ES-I3 (cell line): ENCODE results near the gene DNAJC18.

ENCODE experiments used
- H3K36me3 ChIP-seq: 2 replicates; pipeline ENCODE4 v1.6.1; 2013; ENCODE audit warnings: mild to moderate bottlenecking, low read length, control low read depth, moderate library complexity; ENCODE audit not compliant: insufficient read depth
- H3K4me1 ChIP-seq: 2 replicates; pipeline ENCODE4 v1.6.1; 2013; ENCODE audit warnings: mild to moderate bottlenecking, control low read depth, low read length; ENCODE audit not compliant: insufficient read depth
- H3K9ac ChIP-seq: 2 replicates; pipeline ENCODE4 v1.6.1; 2013; ENCODE audit warnings: low read depth, mild to moderate bottlenecking, low read length, moderate library complexity
- H3K9me3 ChIP-seq: 2 replicates; pipeline ENCODE4 v1.6.1; 2013; ENCODE audit warnings: mild to moderate bottlenecking, low read length, moderate library complexity; ENCODE audit not compliant: control insufficient read depth, insufficient read depth

The DNAJC18 gene

DNA sequence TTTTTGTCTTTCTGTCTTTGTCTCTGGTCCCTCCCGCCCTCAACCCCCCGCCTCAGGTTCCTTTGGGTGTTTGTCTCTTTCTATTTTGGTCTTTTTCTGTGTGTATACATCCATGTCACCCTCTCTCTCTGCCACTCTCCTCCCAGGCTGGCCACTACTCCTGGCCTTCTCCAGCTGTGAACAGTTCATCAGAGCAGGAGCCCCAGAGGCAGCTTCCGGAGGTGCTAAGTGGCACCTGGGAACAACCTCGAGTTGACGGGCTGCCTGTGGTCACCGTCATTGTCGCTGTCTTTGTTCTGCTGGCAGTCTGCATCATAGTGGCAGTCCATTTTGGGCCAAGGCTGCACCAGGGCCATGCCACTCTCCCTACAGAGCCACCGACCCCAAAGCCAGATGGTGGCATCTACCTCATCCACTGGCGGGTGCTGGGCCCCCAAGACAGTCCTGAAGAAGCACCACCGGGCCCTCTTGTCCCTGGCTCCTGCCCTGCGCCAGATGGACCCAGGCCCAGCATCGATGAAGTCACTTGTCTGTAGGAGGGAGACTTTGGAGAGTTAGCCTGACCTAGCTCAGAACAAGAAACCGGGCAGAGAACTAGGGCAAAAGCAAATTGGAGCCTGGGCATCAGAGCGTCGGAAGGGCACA lies 33.2 kb upstream of the DNAJC18 start:
- H3K9ac ChIP-seq: no peak overlapping the region

DNA sequence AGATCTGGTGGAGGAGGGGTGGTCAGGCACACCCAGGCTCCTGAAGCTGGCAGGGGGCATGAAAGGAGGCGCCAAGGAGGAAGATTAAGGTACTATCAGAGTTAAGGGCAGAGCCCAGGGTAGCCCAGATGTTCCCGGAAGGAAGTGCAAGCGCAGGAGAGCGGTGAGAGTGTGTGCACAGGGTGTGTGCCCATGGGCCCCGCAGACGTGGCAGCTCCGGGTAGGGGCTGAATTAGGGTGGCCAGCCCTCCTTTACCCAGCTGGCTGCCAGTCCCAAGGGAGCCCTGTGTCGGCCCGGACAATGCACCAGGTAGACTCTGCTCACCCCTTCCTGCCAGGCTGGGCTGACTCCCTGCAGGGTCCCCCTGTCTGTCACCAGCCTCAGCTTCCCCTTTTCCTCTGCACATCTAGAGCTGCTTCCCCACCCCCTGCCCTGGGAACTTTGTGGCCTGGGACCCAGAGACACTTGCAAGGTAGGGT lies 31.5 kb upstream of the DNAJC18 start, which contains the start of gene SMIM33:
SMIM33 (plus strand) TSS at position 184 of the 480 bp plus-strand sequence; CDS start at position 302, 118 bp downstream.
- H3K9me3 ChIP-seq: no peaks in the 10 kb centered on the region
- no peaks in the 10 kb centered on the region for H3K36me3 ChIP-seq
- H3K9ac ChIP-seq: no peak within 1 kb of the TSS
- peaks cover 20% of the 10 kb centered on the region for H3K4me1 ChIP-seq

More for the DNA sequence above, 33.2 kb upstream of the DNAJC18 start:
- peaks cover 20% of the 10 kb centered on the region for H3K4me1 ChIP-seq
- no peaks in the 10 kb centered on the region for H3K36me3 ChIP-seq
- no peaks in the 10 kb centered on the region for H3K9me3 ChIP-seq

DNA sequence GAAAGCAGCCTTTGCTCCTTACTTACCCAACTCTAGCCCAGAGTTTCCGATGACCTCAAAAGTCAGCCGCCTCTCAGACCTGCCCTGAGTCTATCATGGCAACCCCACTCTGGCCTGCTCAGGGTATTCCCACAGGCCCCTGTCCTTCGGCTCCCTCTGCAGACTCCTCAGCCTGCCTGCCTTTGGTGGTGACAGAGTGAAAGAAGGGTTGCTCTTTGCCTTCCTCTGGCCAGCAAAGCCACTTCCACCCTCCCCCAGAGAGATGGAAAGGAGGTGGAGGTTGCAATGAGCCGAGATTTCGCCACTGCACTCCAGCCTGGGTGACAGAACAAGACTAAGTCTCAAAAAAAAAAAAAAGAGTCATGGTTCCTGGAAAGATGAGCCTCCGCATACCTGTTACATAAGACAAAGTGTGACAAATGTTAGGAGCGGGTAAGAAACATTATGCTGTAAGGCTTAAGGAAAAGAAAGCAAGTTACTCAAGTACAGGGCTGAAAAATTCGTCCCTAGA lies 29.2 kb upstream of the DNAJC18 start:
- Histone ChIP-seq H3K4me1 (peaks cover 16% of the 10 kb centered on the region), H3K9ac (no peak overlapping the region), H3K9me3 (no peaks in the 10 kb centered on the region), H3K36me3 (no peaks in the 10 kb centered on the region)

DNA sequence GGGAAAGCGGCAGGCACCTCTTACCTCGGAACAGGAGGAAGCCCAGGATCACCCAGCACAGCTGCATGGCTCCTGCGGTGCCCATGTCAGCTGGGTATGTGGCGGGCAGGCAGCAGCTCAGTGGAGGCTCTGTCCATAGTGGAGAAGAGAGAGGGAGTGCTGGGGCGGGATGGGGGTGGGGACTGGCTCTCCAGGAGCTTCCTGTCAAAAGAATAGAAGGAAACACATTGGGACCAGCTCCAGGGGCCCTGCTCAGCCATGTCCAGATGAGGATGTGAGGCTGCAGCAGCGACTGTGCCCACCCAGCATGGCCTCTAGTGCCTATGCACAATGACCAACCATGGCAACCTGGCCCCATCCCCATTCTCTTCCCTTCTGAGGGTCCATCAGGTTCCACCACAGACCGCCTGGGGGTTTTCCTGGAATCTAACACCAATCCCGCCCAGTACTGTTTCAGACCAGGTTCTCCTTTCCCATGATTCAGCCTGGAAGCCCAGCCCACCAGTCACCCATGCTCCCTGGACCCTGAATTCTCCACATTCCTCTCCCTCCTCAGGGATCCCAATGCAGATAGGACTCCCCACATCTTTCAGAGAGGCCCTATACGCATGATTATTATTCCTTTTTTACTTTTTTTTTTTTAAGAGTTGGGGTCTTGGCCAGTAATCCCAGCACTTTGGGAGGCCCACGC lies 23.4 kb upstream of the DNAJC18 start, which contains the start of gene ECSCR:
ECSCR (minus strand) TSS at position 158 of the 691 bp plus-strand sequence; CDS start at position 85, 73 bp downstream.
- Histone ChIP-seq H3K9ac (no peak within 1 kb of the TSS; the same call in 1 of the 2 replicates), H3K4me1 (peaks cover 40% of the 10 kb centered on the region), H3K36me3 (no peaks in the 10 kb centered on the region), H3K9me3 (no peaks in the 10 kb centered on the region)

DNA sequence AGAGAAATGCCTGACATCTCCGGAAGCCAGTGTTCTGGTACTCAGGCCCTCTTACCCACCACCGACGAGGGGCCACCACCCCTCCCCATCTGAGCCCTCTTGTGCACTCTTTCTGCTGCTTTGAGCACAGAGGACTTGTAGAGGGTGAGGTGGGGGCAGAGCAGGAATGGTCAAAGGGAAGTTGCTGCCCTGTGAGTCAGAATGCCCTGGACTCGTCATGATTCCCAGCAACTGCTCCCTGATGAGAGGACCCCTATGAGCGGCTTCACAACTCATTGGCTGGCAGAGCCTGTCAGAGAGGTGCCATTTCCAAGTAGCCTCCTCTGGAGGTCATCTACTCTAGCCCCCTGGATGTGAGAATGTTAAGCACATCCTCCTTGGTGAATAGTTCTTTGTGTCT lies 22.4 kb upstream of the DNAJC18 start:
- no peak overlapping the region for H3K9ac ChIP-seq
- peaks cover 40% of the 10 kb centered on the region for H3K4me1 ChIP-seq
- H3K9me3 ChIP-seq: no peaks in the 10 kb centered on the region
- no peaks in the 10 kb centered on the region for H3K36me3 ChIP-seq

DNA sequence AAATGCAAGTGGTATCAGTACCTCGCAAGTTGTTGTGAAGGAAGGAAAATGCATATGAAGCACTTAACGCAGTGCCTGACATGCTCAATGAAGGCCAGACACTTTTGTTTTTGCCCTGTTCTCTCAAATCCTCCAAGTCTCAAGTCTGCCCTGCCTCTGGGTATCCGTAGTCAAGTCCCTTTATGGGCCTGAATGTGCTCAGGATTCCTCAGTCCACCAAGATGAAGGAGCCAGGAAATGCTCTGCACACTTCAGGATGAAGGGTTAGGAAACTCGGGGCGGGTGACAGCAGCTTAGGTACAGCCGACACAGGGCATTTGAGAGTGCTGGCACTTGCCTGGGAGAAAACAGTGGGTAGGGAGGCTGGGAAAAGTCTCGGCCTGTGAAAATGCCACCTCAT lies 21.9 kb upstream of the DNAJC18 start:
- Histone ChIP-seq H3K9me3 (no peaks in the 10 kb centered on the region), H3K9ac (no peak overlapping the region), H3K4me1 (peaks cover 40% of the 10 kb centered on the region), H3K36me3 (no peaks in the 10 kb centered on the region)

DNA sequence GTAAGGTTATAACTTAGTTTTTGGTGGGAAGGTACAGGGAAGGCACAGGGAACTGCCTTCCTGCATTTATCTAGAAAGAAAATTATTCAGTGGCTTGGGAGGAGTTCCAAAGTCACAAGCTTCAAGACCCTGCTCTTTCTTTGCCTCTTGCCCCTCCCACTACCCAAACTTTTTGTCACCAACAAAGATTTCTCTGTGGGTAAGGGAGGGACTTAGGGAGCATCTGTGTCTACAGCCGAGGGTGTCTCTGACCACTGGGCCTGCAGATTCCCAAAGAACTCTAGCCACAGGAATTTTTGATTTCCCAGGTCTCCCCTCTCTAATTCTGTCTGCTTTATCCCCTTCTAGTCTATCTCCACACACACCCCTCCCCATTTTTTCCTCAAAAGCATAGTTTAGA lies 21.1 kb upstream of the DNAJC18 start:
- no peak overlapping the region for H3K9ac ChIP-seq
- H3K9me3 ChIP-seq: no peaks in the 10 kb centered on the region
- H3K36me3 ChIP-seq: no peaks in the 10 kb centered on the region
- peaks cover 40% of the 10 kb centered on the region for H3K4me1 ChIP-seq

DNA sequence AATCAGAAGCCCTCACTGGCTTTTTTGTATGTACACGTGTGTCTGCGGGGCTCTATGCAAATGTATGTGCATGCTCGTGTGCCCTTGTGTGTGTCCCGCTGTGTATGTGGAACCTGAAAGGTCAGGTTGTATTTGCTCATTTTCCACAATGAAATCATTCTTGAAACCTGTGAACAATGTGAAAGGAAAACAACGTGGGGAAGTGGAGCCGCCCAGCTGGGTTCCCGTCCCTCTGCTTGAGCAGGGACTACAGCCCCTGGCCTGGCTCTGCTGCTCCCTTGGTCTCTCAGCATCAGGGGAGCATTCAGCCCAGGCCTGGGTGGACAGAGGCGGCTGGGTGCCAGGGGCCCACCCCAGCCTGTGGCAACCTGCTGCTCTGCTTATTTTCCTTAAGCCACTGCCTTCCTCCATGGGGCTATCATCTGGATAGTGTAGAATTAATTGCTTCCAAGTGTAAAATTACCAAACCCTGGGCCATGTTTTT lies 20.2 kb upstream of the DNAJC18 start:
- H3K9me3 ChIP-seq: no peaks in the 10 kb centered on the region
- no peaks in the 10 kb centered on the region for H3K36me3 ChIP-seq
- H3K9ac ChIP-seq: no peak overlapping the region
- H3K4me1 ChIP-seq: peaks cover 40% of the 10 kb centered on the region

DNA sequence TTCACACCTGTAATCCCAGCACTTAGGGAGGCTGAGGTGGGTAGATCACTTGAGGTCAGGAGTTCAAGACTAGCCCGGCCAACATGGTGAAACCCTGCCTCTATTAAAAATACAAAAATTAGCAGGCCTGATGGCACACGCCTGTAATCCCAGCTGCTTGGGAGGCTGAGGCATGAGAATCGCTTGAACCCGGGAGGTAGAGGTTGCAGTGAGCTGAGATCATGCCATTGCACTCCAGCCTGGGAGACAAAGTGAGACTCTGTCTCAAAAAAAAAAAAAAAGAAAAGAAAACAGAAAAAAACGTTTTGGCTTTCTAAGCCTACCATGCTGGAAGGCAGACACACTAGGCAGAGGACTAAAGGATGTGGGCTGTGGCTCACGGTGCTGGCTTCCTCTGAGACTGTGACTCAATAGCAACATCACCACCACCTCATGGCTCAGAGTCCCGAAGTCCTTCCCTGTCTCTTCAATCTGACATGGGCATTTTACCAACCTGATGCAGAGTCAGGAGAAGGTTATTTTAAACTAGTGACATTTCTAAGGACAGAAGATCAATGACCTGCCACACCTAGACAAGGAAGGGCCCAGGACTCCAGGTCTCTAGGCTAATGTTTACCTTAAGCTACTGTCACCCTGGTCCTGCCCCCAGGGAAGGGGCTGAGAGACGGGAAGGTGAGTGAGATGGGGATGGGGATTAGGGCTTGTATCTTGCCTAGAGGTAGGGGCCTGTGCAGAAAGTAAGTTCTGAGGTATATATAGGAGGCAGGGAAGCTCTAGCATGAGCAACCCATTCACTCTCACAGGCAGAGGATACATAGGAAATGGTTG lies 19.5 kb upstream of the DNAJC18 start:
- H3K9ac ChIP-seq: no peak overlapping the region
- H3K9me3 ChIP-seq: no peaks in the 10 kb centered on the region
- H3K36me3 ChIP-seq: no peaks in the 10 kb centered on the region
- peaks cover 40% of the 10 kb centered on the region for H3K4me1 ChIP-seq

DNA sequence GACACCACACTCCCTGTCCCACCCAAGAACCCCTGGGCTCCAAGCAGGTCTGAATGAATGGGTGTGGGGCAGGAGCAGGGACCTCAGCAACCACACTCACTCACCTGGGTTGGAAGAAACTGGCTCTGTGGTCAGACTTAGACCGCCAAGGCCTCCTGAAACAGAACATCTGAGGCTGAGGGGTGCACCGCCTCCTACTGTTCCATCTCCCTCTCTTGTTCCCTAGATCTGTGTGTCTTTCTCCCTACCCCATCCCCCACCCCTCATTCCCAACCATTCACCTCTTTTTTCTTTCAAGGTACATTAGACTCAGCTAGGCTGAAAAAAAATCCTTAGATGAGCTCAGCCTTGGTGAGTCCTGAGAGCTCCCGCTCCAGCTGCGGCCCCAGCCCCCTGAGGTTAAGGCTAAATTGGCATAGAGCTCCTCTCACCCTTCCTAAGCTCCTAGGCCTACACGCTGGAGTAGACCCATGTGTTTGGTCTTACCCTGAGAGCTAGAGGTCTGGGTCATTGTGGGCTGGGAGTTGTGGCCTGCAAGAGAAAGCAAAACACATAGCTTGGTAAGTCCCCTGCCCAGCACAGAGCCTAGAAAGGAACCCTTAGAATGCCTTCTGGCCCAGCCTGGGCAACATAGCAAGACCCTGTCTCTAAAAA lies 18.5 kb upstream of the DNAJC18 start:
- Histone ChIP-seq H3K9ac (no peak overlapping the region), H3K9me3 (no peaks in the 10 kb centered on the region), H3K4me1 (peaks cover 37% of the 10 kb centered on the region), H3K36me3 (no peaks in the 10 kb centered on the region)

DNA sequence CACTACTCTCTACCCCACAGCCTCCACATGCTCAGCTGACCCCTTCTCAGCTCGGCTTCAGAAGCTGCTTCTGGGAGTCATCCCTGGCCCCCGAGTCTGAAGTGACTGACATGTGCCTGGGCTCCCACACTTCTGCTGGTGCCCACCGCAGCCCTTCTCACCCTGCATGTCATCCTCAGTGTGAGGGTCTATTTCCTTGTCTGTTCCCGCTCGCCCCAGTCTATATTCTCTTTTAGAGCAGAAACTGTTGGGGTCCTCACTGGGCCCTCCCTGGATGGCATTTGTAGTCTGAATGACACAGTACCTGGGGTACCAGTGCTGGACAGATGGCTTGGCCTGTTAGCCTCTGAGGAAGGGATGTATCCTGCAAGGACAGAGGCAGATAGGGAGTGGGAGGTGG lies 17.9 kb upstream of the DNAJC18 start:
- no peak overlapping the region for H3K9ac ChIP-seq
- peaks cover 31% of the 10 kb centered on the region for H3K4me1 ChIP-seq
- no peaks in the 10 kb centered on the region for H3K36me3 ChIP-seq
- no peaks in the 10 kb centered on the region for H3K9me3 ChIP-seq

DNA sequence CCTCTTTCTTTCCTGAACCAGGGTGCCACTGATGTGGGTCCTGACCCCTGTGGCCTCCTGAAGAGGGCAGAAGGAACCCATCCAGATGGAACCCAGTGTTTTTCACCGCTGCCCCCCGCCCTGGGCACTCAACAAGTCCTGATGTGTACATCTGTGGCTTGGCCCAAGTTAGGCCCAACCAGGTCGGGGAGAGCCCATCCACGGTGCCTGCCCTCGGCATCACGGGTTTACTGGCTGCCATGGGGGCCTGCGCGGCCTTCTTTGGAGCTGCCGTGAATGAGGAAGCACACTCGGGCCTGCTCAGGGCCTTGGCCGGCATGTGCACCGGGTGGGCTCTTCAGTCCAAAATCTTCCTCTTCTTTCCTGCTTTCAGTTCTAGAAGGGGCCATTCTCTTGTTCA lies 17.5 kb upstream of the DNAJC18 start:
- no peaks in the 10 kb centered on the region for H3K36me3 ChIP-seq
- H3K9ac ChIP-seq: no peak overlapping the region
- peaks cover 27% of the 10 kb centered on the region for H3K4me1 ChIP-seq
- H3K9me3 ChIP-seq: no peaks in the 10 kb centered on the region

DNA sequence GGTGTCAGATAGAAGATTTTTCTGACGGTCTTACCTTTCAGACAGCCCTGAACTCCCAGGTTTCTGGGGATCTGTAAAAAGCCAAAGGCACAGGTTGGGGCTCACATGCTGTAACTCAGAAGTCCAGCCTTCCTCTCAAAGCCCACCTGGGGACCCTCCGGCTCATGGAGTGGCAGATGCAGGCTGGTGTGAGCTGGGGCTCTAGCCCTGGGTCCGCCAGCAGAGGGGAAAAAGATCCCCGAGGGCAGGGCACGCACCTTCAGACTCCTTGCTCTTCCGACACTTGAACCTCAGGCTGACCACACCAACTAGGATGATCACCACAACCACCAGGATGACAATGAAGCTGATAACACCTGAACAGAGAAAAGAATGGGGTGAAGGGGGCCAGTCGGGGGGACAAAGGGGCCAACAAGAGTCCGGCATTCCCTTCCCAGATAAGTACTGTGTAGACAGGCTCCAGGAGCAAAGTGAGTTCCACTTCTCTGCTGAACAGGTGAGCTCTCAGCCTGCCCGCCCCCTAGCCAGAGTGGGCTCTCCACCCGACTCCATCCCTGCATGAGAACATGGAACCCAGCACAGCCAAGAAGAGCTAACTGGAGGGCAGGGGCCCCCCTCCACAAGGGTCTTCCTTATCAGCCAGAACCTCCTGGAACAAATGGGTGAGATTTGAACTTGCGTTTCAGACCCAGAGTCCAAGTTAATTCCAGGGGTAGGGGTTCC lies 15.4 kb upstream of the DNAJC18 start:
- no peaks in the 10 kb centered on the region for H3K36me3 ChIP-seq
- no peaks in the 10 kb centered on the region for H3K9me3 ChIP-seq
- H3K9ac ChIP-seq: no peak overlapping the region
- peaks cover 9% of the 10 kb centered on the region for H3K4me1 ChIP-seq
